ENCODE data around the gene BCKDHA. TPM values are rescaled to one million over a fixed set of nuclear protein-coding genes. Genes with fewer than 3 reads are reported as not detected.

The BCKDHA gene
- total and polyA plus RNA-seq, 2 of the 4 experiments (the other 2 are of a cell fraction) = 7.6 to 7.7 TPM

DNA sequence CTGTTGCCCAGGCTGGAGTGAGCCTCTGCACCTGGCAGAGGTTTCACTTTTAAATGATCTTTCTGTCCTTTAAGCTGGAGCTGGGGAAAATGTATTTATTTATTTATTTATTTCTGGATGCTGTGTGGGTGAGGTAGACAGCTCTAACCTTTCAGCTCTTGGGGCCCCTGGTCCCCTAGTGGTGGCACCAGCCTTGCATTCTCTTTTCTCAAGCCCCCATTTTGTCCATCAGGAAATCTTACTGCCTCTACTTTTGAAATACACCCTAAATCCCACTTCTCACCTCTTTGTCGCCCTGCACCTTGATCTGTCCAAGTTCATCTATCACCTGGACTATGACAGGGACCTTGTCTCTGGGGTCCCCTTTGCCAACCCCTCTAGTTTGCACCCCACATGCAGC lies 31.5 kb upstream of the BCKDHA start:
- no TSS peak for BruUV-seq (replicated peaks)
- Histone ChIP-seq H2AFZ (replicated peaks; ENCODE audit: low read length, poor library complexity) (no peak overlapping the region), H4K5ac (ENCODE audit: low read depth, low read length) (peak overlapping the region; percentile 27; the same call in 1 of the 2 replicates), H3K79me1 (ENCODE audit: low read depth in 1 of 2, low read length in 2 of 2) (peaks cover 30 to 51% of the 10 kb centered on the region in 2 experiments), H4K91ac (ENCODE audit: insufficient read depth, low read depth, low read length) (peak overlapping the region; percentile 68), H3K18ac (ENCODE audit: low read depth, low read length) (no peak overlapping the region), H2BK15ac (ENCODE audit: low read depth, low read length) (peak overlapping the region; percentile 31; the same call in 2 of the 3 replicates), H4K8ac (ENCODE audit: low read depth in 2 of 2, low read length in 2 of 2) (peak overlapping the region in 1 of 2 experiments; percentile 30; a peak in 2 of 4 replicates), H3K4me3 (ENCODE audit: insufficient read depth, low read depth, low read length) (no peak overlapping the region), H3K9me1 (ENCODE audit: insufficient read depth, low read length) (peaks cover 10% of the 10 kb centered on the region; the same call in 1 of the 2 replicates), H3K9me3 (ENCODE audit: control insufficient read depth, insufficient read depth, low read length) (no peaks in the 10 kb centered on the region), H3K9ac (ENCODE audit: low read depth, low read length) (no peak overlapping the region), H3K4me2 (ENCODE audit: low read depth, low read length) (no peak overlapping the region), H3K23ac (ENCODE audit: low read depth, low read length) (no peak overlapping the region), H2BK20ac (ENCODE audit: low read depth, low read length) (peak overlapping the region; percentile 5; the same call in 1 of the 2 replicates), H3K4ac (ENCODE audit: low read depth, low read length) (peak overlapping the region; percentile 68), H3K56ac (ENCODE audit: extremely low read depth, insufficient read depth, low read length) (no peak overlapping the region), H2AK5ac (ENCODE audit: low read depth, low read length) (peak overlapping the region; percentile 70), H4K20me1 (ENCODE audit: insufficient read depth, low read length) (no peaks in the 10 kb centered on the region), H2BK120ac (ENCODE audit: low read depth, low read length) (peak overlapping the region; percentile 56; the same call in 1 of the 2 replicates), H2AK9ac (replicated peaks; ENCODE audit: low read depth, low read length, poor library complexity) (peak overlapping the region; percentile 52), H3K14ac (replicated peaks; ENCODE audit: low read depth, low read length) (0 out of 2 replicates have a peak overlapping the region, but pooled peaks have one; percentile 7), H3K27me3 (ENCODE audit: control insufficient read depth, insufficient read depth, low read length) (no peaks in the 10 kb centered on the region), H2BK5ac (ENCODE audit: low read depth, low read length, poor library complexity, severe bottlenecking) (peak overlapping the region; percentile 4), H3K36me3 (ENCODE audit: control insufficient read depth, insufficient read depth, low read length) (no peaks in the 10 kb centered on the region), H3K27ac (ENCODE audit: insufficient read depth, low read length) (peak overlapping the region; percentile 6; the same call in 1 of the 2 replicates), H3K4me1 (ENCODE audit: control insufficient read depth, insufficient read depth, low read length) (peaks cover 15% of the 10 kb centered on the region)
- CTCF ChIA-PET = no interaction called here
- in situ Hi-C loops (cut with MboI; ENCODE audit: low sequenced_read_pairs) (no loop called here), intact Hi-C loops (cut with micrococcal nuclease) (no loop called here), dilution Hi-C loops (cut with HindIII; ENCODE audit: low sequenced_read_pairs, unreplicated experiment) (no loop called here)
- WGBS, 2 experiments (ENCODE audit: extremely low coverage in 2 of 2, insufficient read length in 1 of 2) = 100% methylated on average over 1 of the region's 1 CpG; no CpG with 5 or more reads in 1 of the 2 experiments
- ATAC-seq (ENCODE audit: low read depth) (no peak), DNase-seq (no peak)
- POLR2A ChIA-PET (ENCODE audit: unreplicated experiment) = interaction anchor here (0.6 to 0.7 kb wide), 3 partner anchors 48 to 257 kb away, joined by 3 to 13 read pairs (median 4); no protein-coding TSS in a partner anchor
- TF ChIP-seq BHLHE40 (IDR thresholded peaks at IDR 0.05; ENCODE audit: low read depth, low read length) (no peak), CTCF (conservative IDR thresholded peaks at IDR 0.05; ENCODE audit: low read depth, low read length) (0 out of 2 replicates have a peak, but pooled peaks have one; percentile 12)
